Measurements from ENCODE around the gene ABCB11.
"Not testable (repeated sequence)": the region's sequence is repeated elsewhere in the genome, so short reads cannot be mapped to it uniquely, and the experiment has no call there.

The ABCB11 gene

DNA sequence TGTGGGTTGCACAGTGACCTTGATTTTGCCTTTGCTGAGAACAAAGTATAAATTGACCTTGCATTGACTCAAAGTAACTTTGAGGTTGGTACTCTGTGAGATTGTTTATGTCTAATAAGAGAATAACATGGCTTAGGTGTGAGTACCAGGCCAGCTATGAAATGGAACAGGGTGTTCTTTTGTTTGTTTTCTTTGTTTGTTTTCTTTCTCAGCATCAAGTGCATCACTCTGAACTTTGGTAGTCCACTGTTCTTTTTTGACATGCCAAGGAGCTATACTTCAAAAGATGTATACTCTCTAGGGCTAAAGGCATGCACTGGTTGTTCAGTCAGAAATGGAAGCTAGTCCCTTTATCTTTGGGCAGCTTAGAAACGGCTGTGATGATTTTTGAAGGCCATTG, 5.1 kb downstream of the ABCB11 start:
- Histone ChIP-seq H3K36me3 (ENCODE audit: control insufficient read depth in 2 of 2, insufficient read depth in 2 of 2, low read length in 2 of 2) (no peaks in the 10 kb centered on the region), H3K4me3 (ENCODE audit: low read length in 2 of 2) (no peak overlapping the region), H3K4me1 (ENCODE audit: control insufficient read depth in 2 of 2, insufficient read depth in 2 of 2, low read length in 2 of 2) (no peaks in the 10 kb centered on the region), H3K9ac (ENCODE audit: low read depth in 1 of 2, low read length in 2 of 2) (no peak overlapping the region), H3K27me3 (ENCODE audit: control insufficient read depth in 2 of 2, insufficient read depth in 2 of 2, low read length in 2 of 2) (no peaks in the 10 kb centered on the region), H3K27ac (ENCODE audit: low read depth in 2 of 2, low read length in 2 of 2) (no peak overlapping the region), H3K9me3 (ENCODE audit: control insufficient read depth in 2 of 2, low read length in 2 of 2) (no peaks in the 10 kb centered on the region)

DNA sequence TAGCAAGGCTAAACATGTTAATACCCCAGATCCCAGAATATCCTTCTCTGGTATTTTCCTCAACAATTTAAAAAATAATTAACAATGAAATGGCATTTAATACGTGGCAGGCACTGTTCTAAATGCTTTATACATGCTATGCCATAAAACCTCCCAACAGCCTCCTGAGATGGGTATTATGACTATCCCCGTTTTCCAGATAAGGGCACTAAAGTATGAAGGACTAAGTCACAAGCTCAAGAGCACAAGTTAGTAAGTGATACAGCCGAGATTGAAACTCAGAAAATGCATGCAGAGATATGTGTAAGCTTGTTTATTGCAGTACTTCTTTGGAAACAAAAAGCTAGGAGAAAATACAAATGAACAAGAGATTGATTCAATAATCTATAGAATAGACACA, 8.0 kb downstream of the ABCB11 start:
- H3K9me3 ChIP-seq (ENCODE audit: control insufficient read depth in 2 of 2, low read length in 2 of 2) = no peaks in the 10 kb centered on the region

DNA sequence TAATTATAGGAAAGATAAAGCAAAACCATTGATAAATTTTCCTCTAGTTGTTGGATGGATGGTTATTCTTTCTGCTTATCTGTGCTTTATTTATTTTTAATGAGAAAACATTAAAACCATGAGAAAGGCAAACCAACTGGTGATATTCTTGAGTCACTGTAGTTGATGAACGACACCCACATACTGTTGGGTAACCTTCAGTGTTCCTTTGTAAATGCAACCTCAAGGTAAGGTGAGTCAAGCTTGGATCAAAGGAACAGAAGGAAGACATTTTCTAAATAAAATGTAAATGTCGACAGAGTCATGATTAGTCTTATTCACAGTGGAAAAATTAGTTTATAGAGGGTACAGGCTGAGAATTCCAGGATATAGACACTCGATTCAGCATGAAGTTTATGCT, 12.7 kb downstream of the ABCB11 start:
- Histone ChIP-seq H3K27me3 (ENCODE audit: control insufficient read depth in 2 of 2, insufficient read depth in 2 of 2, low read length in 2 of 2) (no peaks in the 10 kb centered on the region), H3K9me3 (ENCODE audit: control insufficient read depth in 2 of 2, low read length in 2 of 2) (no peaks in the 10 kb centered on the region), H3K4me1 (ENCODE audit: control insufficient read depth in 2 of 2, insufficient read depth in 2 of 2, low read length in 2 of 2) (peaks cover 0 to 7% of the 10 kb centered on the region in 2 donors), H3K4me3 (ENCODE audit: low read length in 2 of 2) (no peak overlapping the region), H3K9ac (ENCODE audit: low read depth in 1 of 2, low read length in 2 of 2) (no peak overlapping the region), H3K27ac (ENCODE audit: low read depth in 2 of 2, low read length in 2 of 2) (no peak overlapping the region), H3K36me3 (ENCODE audit: control insufficient read depth in 2 of 2, insufficient read depth in 2 of 2, low read length in 2 of 2) (no peaks in the 10 kb centered on the region)

More for the DNA sequence above, 8.0 kb downstream of the ABCB11 start:
- no peak overlapping the region for H3K27ac ChIP-seq (ENCODE audit: low read depth in 2 of 2, low read length in 2 of 2)
- no peak overlapping the region for H3K9ac ChIP-seq (ENCODE audit: low read depth in 1 of 2, low read length in 2 of 2)
- H3K27me3 ChIP-seq (ENCODE audit: control insufficient read depth in 2 of 2, insufficient read depth in 2 of 2, low read length in 2 of 2) = no peaks in the 10 kb centered on the region
- no peaks in the 10 kb centered on the region for H3K36me3 ChIP-seq (ENCODE audit: control insufficient read depth in 2 of 2, insufficient read depth in 2 of 2, low read length in 2 of 2)
- H3K4me3 ChIP-seq (ENCODE audit: low read length in 2 of 2) = no peak overlapping the region
- H3K4me1 ChIP-seq (ENCODE audit: control insufficient read depth in 2 of 2, insufficient read depth in 2 of 2, low read length in 2 of 2) = no peaks in the 10 kb centered on the region

DNA sequence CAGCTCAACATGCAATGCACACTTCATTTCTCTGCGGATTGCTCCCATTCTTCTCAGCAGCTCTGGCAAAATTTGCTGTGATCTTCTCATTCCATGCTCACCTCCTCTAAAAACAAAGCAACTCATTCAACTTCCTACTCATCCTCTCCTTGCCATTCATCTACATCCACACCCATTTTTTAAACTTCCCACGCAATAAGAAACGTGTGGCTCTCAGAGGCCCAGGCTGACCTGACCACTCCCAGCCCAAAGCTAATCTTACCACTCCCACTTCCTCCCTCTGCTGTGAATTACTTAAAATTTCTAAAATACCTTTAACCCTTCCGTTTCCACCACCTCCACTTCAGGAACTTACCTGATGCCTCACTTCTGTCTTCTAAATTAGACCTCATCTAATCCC, 15.2 kb downstream of the ABCB11 start:
- H3K4me3 ChIP-seq (ENCODE audit: low read length in 2 of 2) = no peak overlapping the region
- H3K27ac ChIP-seq (ENCODE audit: low read depth in 2 of 2, low read length in 2 of 2) = no peak overlapping the region
- no peak overlapping the region for H3K9ac ChIP-seq (ENCODE audit: low read depth in 1 of 2, low read length in 2 of 2)
- H3K4me1 ChIP-seq (ENCODE audit: control insufficient read depth in 2 of 2, insufficient read depth in 2 of 2, low read length in 2 of 2) = peaks cover 16 to 27% of the 10 kb centered on the region in 2 donors
- H3K27me3 ChIP-seq (ENCODE audit: control insufficient read depth in 2 of 2, insufficient read depth in 2 of 2, low read length in 2 of 2) = no peaks in the 10 kb centered on the region
- H3K36me3 ChIP-seq (ENCODE audit: control insufficient read depth in 2 of 2, insufficient read depth in 2 of 2, low read length in 2 of 2) = no peaks in the 10 kb centered on the region
- H3K9me3 ChIP-seq (ENCODE audit: control insufficient read depth in 2 of 2, low read length in 2 of 2) = no peaks in the 10 kb centered on the region

DNA sequence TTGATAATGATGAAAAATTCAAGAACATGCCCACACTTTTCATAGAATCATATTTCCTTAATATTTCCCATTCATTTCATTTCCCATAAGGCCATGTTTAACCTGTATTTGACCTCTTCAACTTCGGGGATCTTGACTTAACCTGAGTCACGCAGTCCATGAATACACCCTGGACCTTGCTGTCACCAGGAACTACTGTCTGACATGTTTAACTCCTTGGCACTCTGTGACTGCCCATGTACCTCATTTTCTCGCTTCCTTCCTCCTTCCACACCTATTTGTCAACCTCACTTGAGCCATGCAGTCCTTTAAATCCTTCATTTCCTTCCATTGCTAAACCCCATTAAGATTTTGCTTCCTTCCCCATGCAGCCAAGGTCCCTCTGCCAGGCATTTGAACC, 16.3 kb downstream of the ABCB11 start:
- no peak overlapping the region for H3K4me3 ChIP-seq (ENCODE audit: low read length in 2 of 2)
- H3K9me3 ChIP-seq (ENCODE audit: control insufficient read depth in 2 of 2, low read length in 2 of 2) = no peaks in the 10 kb centered on the region
- H3K9ac ChIP-seq (ENCODE audit: low read depth in 1 of 2, low read length in 2 of 2) = no peak overlapping the region
- H3K4me1 ChIP-seq (ENCODE audit: control insufficient read depth in 2 of 2, insufficient read depth in 2 of 2, low read length in 2 of 2) = peaks cover 16 to 33% of the 10 kb centered on the region in 2 donors
- no peaks in the 10 kb centered on the region for H3K36me3 ChIP-seq (ENCODE audit: control insufficient read depth in 2 of 2, insufficient read depth in 2 of 2, low read length in 2 of 2)
- peak overlapping the region in 1 of 2 donors; percentile 6 for H3K27ac ChIP-seq (ENCODE audit: low read depth in 2 of 2, low read length in 2 of 2)
- H3K27me3 ChIP-seq (ENCODE audit: control insufficient read depth in 2 of 2, insufficient read depth in 2 of 2, low read length in 2 of 2) = no peaks in the 10 kb centered on the region

DNA sequence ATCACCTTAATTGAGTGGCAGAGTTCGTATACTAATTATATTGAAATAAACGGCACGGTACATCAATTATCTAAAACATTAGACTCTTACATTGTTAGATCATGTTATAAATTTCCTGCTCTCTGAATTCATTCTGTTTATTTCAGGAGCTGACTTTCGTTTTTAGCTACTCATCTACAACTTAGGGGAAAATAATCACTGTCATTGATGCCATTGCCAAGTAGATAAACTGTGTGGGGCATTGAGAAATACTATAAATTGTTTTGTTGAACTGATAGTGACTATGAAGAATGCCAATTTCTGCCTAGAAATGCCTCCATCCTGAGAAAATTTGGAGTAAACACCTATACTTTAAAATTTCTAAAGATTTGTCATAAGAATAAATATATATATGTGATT, 17.5 kb downstream of the ABCB11 start:
- Histone ChIP-seq H3K9me3 (ENCODE audit: control insufficient read depth in 2 of 2, low read length in 2 of 2) (no peaks in the 10 kb centered on the region), H3K4me3 (ENCODE audit: low read length in 2 of 2) (no peak overlapping the region), H3K27me3 (ENCODE audit: control insufficient read depth in 2 of 2, insufficient read depth in 2 of 2, low read length in 2 of 2) (no peaks in the 10 kb centered on the region), H3K27ac (ENCODE audit: low read depth in 2 of 2, low read length in 2 of 2) (peak overlapping the region; percentile 44 to 80), H3K36me3 (ENCODE audit: control insufficient read depth in 2 of 2, insufficient read depth in 2 of 2, low read length in 2 of 2) (no peaks in the 10 kb centered on the region), H3K9ac (ENCODE audit: low read depth in 1 of 2, low read length in 2 of 2) (no peak overlapping the region), H3K4me1 (ENCODE audit: control insufficient read depth in 2 of 2, insufficient read depth in 2 of 2, low read length in 2 of 2) (peaks cover 16 to 33% of the 10 kb centered on the region in 2 donors)

DNA sequence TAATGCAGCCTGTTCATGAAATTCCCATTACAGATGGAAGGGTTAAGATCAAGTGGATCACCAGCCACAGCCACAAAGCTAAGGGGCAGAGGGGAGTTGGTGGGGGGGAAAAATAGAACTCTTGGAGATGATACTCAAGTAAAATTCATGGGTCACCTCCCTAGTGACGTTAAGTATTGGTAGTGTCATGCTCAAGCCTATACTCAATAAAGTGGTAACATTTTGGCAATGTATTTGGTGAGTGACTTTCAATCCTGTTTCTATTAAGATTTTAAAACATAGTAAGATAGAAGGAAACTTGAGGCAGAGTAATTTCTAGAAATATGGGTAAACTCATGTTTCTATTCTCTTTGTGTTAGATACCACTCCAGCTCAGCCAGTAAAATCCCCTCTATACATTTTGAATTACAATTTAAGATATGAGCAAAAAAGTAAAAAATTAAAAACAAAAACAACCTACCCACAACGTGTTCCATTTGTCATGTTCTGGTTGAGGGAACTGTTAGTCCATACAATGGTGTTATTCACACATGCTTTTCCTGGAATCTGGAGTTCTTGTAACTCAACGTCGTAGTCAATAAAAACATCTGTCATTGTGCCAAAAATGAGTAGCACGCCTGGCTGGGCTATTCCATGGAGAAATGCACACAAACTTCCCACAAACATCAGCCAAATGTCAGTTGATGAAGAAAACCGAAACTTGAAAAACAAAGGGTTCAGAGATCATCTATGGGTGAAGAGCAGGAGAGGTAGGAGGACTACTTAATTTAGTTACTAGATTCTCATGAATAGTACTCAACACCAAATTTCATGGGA, 18.1 kb downstream of the ABCB11 start:
- Histone ChIP-seq H3K36me3 (ENCODE audit: control insufficient read depth in 2 of 2, insufficient read depth in 2 of 2, low read length in 2 of 2) (no peaks in the 10 kb centered on the region), H3K9ac (ENCODE audit: low read depth in 1 of 2, low read length in 2 of 2) (no peak overlapping the region), H3K4me1 (ENCODE audit: control insufficient read depth in 2 of 2, insufficient read depth in 2 of 2, low read length in 2 of 2) (peaks cover 16 to 33% of the 10 kb centered on the region in 2 donors), H3K4me3 (ENCODE audit: low read length in 2 of 2) (no peak overlapping the region), H3K27me3 (ENCODE audit: control insufficient read depth in 2 of 2, insufficient read depth in 2 of 2, low read length in 2 of 2) (no peaks in the 10 kb centered on the region), H3K9me3 (ENCODE audit: control insufficient read depth in 2 of 2, low read length in 2 of 2) (no peaks in the 10 kb centered on the region), H3K27ac (ENCODE audit: low read depth in 2 of 2, low read length in 2 of 2) (peak overlapping the region; percentile 44 to 80)

DNA sequence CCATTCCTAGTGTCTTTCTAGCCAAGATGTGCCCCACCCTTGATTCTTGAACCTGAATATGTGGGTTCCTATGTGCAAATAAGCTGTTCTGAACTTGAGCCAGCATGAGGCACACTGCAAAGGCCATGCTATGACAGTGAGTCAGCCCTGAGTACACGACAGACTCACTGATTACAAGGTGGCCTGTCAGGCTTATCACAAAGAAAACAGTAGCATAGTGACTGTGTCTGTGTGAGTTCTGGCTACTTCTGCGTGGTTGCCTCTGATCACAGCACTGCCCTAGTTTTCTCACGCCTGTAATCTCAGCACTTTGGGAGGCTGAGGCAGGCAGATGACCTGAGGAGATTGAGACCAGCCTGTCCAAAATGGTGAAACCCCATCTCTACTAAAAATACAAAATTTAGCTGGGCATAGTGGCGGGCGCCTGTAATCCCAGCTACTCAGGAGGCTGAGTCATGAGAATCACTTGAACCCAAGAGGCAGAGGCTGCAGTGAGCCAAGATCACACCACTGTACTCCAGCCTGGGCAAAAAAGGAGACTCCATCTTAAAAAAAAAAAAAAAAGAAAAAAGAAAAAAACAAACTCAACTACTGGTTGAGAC, 18.8 kb downstream of the ABCB11 start:
- not testable (repeated sequence) for H3K36me3 ChIP-seq (ENCODE audit: control insufficient read depth in 2 of 2, insufficient read depth in 2 of 2, low read length in 2 of 2); H3K9me3 ChIP-seq (ENCODE audit: control insufficient read depth in 2 of 2, low read length in 2 of 2); H3K4me3 ChIP-seq (ENCODE audit: low read length in 2 of 2); H3K9ac ChIP-seq (ENCODE audit: low read depth in 1 of 2, low read length in 2 of 2); H3K27me3 ChIP-seq (ENCODE audit: control insufficient read depth in 2 of 2, insufficient read depth in 2 of 2, low read length in 2 of 2)
- Histone ChIP-seq H3K4me1 (ENCODE audit: control insufficient read depth in 2 of 2, insufficient read depth in 2 of 2, low read length in 2 of 2) (peaks cover 20 to 33% of the 10 kb centered on the region in 2 donors), H3K27ac (ENCODE audit: low read depth in 2 of 2, low read length in 2 of 2) (peak overlapping the region; percentile 44 to 80)

DNA sequence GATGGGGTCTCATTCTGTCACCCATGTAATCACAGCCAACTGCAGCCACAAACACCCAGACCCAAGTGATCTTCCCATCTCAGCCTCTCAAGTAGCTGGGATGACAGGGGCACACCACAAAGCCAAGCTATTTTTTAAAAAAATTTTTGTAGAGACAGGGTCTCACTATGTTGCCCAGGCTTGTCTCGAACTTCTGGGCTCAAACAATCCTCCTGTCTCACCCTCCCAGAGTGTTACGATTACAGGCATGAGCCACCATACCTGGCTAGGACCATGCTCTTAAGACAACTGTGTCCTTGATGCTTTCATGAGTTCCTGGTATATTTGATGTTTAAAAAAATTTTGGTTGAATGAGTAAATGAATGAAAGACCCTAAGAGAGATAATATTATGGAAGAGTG, 19.4 kb downstream of the ABCB11 start:
- Histone ChIP-seq H3K27ac (ENCODE audit: low read depth in 2 of 2, low read length in 2 of 2) (peak overlapping the region; percentile 44 to 80), H3K9me3 (ENCODE audit: control insufficient read depth in 2 of 2, low read length in 2 of 2) (no peaks in the 10 kb centered on the region), H3K9ac (ENCODE audit: low read depth in 1 of 2, low read length in 2 of 2) (no peak overlapping the region), H3K36me3 (ENCODE audit: control insufficient read depth in 2 of 2, insufficient read depth in 2 of 2, low read length in 2 of 2) (no peaks in the 10 kb centered on the region), H3K4me3 (ENCODE audit: low read length in 2 of 2) (no peak overlapping the region), H3K27me3 (ENCODE audit: control insufficient read depth in 2 of 2, insufficient read depth in 2 of 2, low read length in 2 of 2) (no peaks in the 10 kb centered on the region), H3K4me1 (ENCODE audit: control insufficient read depth in 2 of 2, insufficient read depth in 2 of 2, low read length in 2 of 2) (peaks cover 20 to 33% of the 10 kb centered on the region in 2 donors)

DNA sequence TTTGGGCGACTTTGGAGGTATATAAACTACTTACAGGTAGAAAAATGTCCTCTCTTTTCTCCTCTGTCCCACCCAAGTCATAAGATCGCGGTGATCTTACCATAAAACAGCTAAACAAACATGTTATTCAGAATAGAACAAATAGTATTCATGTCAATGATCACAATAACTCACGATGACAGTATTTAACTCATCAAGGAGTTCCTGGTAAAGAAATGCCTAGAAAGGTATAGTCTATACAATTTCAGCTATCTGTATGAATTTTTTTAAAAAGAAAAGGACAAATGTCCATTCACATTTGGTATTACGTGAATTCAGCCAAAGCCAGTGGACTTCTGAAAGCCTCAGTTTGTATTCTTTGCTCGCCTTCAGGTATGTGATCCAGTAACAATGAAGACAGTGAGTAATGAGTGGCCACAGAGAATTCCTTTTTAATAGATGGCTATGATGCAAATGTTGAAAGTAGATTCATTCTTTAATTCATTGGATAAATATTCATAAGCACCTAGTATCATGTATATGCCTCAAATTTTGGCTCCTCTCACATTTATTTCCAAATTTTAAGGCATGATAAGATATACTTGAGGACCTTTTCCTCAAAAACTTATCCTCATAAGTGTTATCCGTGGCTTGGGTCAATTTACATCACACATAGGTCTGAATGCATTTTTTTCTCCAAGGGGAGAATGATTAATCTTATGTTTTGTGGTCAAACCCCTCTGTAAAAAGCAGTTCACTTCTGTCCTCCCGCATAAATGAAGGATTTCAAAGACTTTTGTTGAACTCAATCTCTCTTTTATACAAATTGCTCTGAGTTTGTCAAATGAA, 20.3 kb downstream of the ABCB11 start:
- peak overlapping the region in 1 of 2 donors; percentile 5 for H3K9ac ChIP-seq (ENCODE audit: low read depth in 1 of 2, low read length in 2 of 2)
- no peaks in the 10 kb centered on the region for H3K9me3 ChIP-seq (ENCODE audit: control insufficient read depth in 2 of 2, low read length in 2 of 2)
- no peaks in the 10 kb centered on the region for H3K27me3 ChIP-seq (ENCODE audit: control insufficient read depth in 2 of 2, insufficient read depth in 2 of 2, low read length in 2 of 2)
- H3K4me3 ChIP-seq (ENCODE audit: low read length in 2 of 2) = peak overlapping the region in 1 of 2 donors; percentile 28
- H3K4me1 ChIP-seq (ENCODE audit: control insufficient read depth in 2 of 2, insufficient read depth in 2 of 2, low read length in 2 of 2) = peaks cover 20 to 33% of the 10 kb centered on the region in 2 donors
- no peaks in the 10 kb centered on the region for H3K36me3 ChIP-seq (ENCODE audit: control insufficient read depth in 2 of 2, insufficient read depth in 2 of 2, low read length in 2 of 2)
- H3K27ac ChIP-seq (ENCODE audit: low read depth in 2 of 2, low read length in 2 of 2) = peak overlapping the region; percentile 44 to 80
